GM23338 (cell line): Measurements from ENCODE around the gene CAMKK2.

ENCODE experiments used
- CREB1 ChIP-seq: fragments of 250-450 bp; sonication (Bioruptor Pico); IDR thresholded peaks from 2 replicates; pipeline ENCODE4 v1.5.0; 2020; ENCODE audit warnings: low read depth, mild to moderate bottlenecking, moderate library complexity
- EZH2 ChIP-seq: fragments of 200-600 bp; sonication (generic); IDR thresholded peaks from one replicate; pipeline ENCODE4 v1.8.0; 2017; ENCODE audit warnings: antibody characterized with exemption, mild to moderate bottlenecking, low read depth; ENCODE audit not compliant: unreplicated experiment
- JUNB ChIP-seq: IDR thresholded peaks from one replicate; pipeline ENCODE4 v1.6.1; 2016; ENCODE audit warnings: antibody characterized with exemption; ENCODE audit not compliant: unreplicated experiment
- POLR2AphosphoS5 ChIP-seq: IDR thresholded peaks from 2 replicates; pipeline ENCODE4 v1.6.1; 2016; ENCODE audit warnings: antibody characterized with exemption, low read depth
- REST ChIP-seq: IDR thresholded peaks from one replicate; pipeline ENCODE4 v1.6.1; 2018; ENCODE audit warnings: antibody characterized with exemption; ENCODE audit not compliant: unreplicated experiment
- ZNF114 ChIP-seq: fragments of 250-450 bp; sonication (Bioruptor Pico); IDR thresholded peaks from 2 replicates; pipeline ENCODE4 v1.5.0; 2020; ENCODE audit warnings: mild to moderate bottlenecking, moderate library complexity
- TF ChIP-seq, protein P1 (sequence below), 2 experiments: fragments of 200-600 bp in 1 of 2; sonication (generic) in 1 of 2; conservative IDR thresholded peaks; 2 replicates each; pipeline versions ENCODE4 v1.5.1 to v1.6.1; 2016 to 2017; ENCODE audit warnings: antibody characterized with exemption in 2 of 2, low read depth in 2 of 2, mild to moderate bottlenecking in 2 of 2, moderate library complexity in 1 of 2

GRCh38 chr12:121236776-121237175 lies 59.7 kb downstream of the CAMKK2 start:
- TF ChIP-seq, protein P1, sequence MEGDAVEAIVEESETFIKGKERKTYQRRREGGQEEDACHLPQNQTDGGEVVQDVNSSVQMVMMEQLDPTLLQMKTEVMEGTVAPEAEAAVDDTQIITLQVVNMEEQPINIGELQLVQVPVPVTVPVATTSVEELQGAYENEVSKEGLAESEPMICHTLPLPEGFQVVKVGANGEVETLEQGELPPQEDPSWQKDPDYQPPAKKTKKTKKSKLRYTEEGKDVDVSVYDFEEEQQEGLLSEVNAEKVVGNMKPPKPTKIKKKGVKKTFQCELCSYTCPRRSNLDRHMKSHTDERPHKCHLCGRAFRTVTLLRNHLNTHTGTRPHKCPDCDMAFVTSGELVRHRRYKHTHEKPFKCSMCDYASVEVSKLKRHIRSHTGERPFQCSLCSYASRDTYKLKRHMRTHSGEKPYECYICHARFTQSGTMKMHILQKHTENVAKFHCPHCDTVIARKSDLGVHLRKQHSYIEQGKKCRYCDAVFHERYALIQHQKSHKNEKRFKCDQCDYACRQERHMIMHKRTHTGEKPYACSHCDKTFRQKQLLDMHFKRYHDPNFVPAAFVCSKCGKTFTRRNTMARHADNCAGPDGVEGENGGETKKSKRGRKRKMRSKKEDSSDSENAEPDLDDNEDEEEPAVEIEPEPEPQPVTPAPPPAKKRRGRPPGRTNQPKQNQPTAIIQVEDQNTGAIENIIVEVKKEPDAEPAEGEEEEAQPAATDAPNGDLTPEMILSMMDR (conservative IDR thresholded peaks at IDR 0.05; ENCODE audit: low read depth in 2 of 2) = no peak
- no peak for TF ChIP-seq CREB1
- TF ChIP-seq EZH2 = no peak
- no peak for TF ChIP-seq POLR2AphosphoS5
- TF ChIP-seq JUNB = no peak
- no peak for TF ChIP-seq ZNF114
- TF ChIP-seq REST = no peak
